Endothelial cell (in vitro differentiated cells): Measurements from ENCODE around the gene SPAG17. TPM values are rescaled to one million over a fixed set of nuclear protein-coding genes. Genes with fewer than 3 reads are reported as not detected.

Experiments used
- DNase-seq: peaks from one replicate; pipeline ENCODE4 v3.0.0; 2021; ENCODE audit warnings: low spot score
- H3K27ac Mint-ChIP-seq: one replicate; pipeline ENCODE4 v1.8.0; 2021; ENCODE audit warnings: mixed read lengths, inconsistent platforms; ENCODE audit not compliant: unreplicated experiment
- H3K27me3 Mint-ChIP-seq: one replicate; pipeline ENCODE4 v1.8.0; 2021; ENCODE audit warnings: mild to moderate bottlenecking, moderate library complexity, mixed read lengths, inconsistent platforms; ENCODE audit not compliant: unreplicated experiment
- H3K36me3 Mint-ChIP-seq: one replicate; pipeline ENCODE4 v1.8.0; 2021; ENCODE audit warnings: mild to moderate bottlenecking, low read depth, mixed read lengths, inconsistent platforms; ENCODE audit not compliant: unreplicated experiment
- H3K4me1 Mint-ChIP-seq: one replicate; pipeline ENCODE4 v1.8.0; 2021; ENCODE audit warnings: mild to moderate bottlenecking, mixed read lengths, inconsistent platforms; ENCODE audit not compliant: unreplicated experiment
- H3K4me3 Mint-ChIP-seq: one replicate; pipeline ENCODE4 v1.8.0; 2021; ENCODE audit warnings: mild to moderate bottlenecking, mixed read lengths, inconsistent platforms; ENCODE audit not compliant: unreplicated experiment
- H3K9me3 Mint-ChIP-seq: one replicate; pipeline ENCODE4 v1.8.0; 2021; ENCODE audit warnings: mixed read lengths, inconsistent platforms; ENCODE audit not compliant: unreplicated experiment
- CTCF ChIP-seq: fragments of 200-600 bp; sonication (generic); IDR thresholded peaks from one replicate; pipeline ENCODE4 v1.5.0; 2021; ENCODE audit warnings: antibody characterized with exemption; ENCODE audit not compliant: unreplicated experiment
- total RNA-seq: library from RNA; stranded (reverse); fragmentation: NEBNext Ultra II Directional; extraction: Animal tissue kit (Norgen Biotek cat#: 25700); gene quantifications from one replicate; pipeline ENCODE4 v1.2.1, GENCODE V29; 2021; ENCODE audit not compliant: unreplicated experiment

The SPAG17 gene
- total RNA-seq, 1 donor from 2014 or later = 9.5 TPM

GRCh38 chr1:118151312-118151937, 33.6 kb downstream of the SPAG17 start:
- H3K27me3 Mint-ChIP-seq = no peaks in the 10 kb centered on the region
- H3K27ac Mint-ChIP-seq = no peak overlapping the region
- peaks cover 6% of the 10 kb centered on the region for H3K4me1 Mint-ChIP-seq
- H3K9me3 Mint-ChIP-seq = no peaks in the 10 kb centered on the region
- TF ChIP-seq CTCF = peak; percentile 93
- no peaks in the 10 kb centered on the region for H3K36me3 Mint-ChIP-seq
- DNase-seq = peak; percentile 70
- no peak overlapping the region for H3K4me3 Mint-ChIP-seq

- Mint-ChIP-seq H3K4me3 (no peak overlapping the region), H3K9me3 (no peaks in the 10 kb centered on the region), H3K36me3 (no peaks in the 10 kb centered on the region), H3K4me1 (peaks cover 6% of the 10 kb centered on the region), H3K27me3 (no peaks in the 10 kb centered on the region), H3K27ac (no peak overlapping the region)
- DNase-seq = no peak
- no peak for TF ChIP-seq CTCF
Measured at GRCh38 chr1:118149799-118150198, 35.2 kb downstream of the SPAG17 start.

GRCh38 chr1:118148034-118148433, 37.0 kb downstream of the SPAG17 start:
- no peak for TF ChIP-seq CTCF
- H3K27me3 Mint-ChIP-seq = no peaks in the 10 kb centered on the region
- no peak for DNase-seq
- H3K36me3 Mint-ChIP-seq = no peaks in the 10 kb centered on the region
- no peak overlapping the region for H3K27ac Mint-ChIP-seq
- H3K4me1 Mint-ChIP-seq = no peaks in the 10 kb centered on the region
- H3K4me3 Mint-ChIP-seq = no peak overlapping the region
- H3K9me3 Mint-ChIP-seq = no peaks in the 10 kb centered on the region

GRCh38 chr1:118147522-118147921, 37.5 kb downstream of the SPAG17 start:
- no peak overlapping the region for H3K27ac Mint-ChIP-seq
- no peaks in the 10 kb centered on the region for H3K36me3 Mint-ChIP-seq
- TF ChIP-seq CTCF = no peak
- H3K27me3 Mint-ChIP-seq = no peaks in the 10 kb centered on the region
- H3K4me1 Mint-ChIP-seq = no peaks in the 10 kb centered on the region
- DNase-seq = no peak
- no peaks in the 10 kb centered on the region for H3K9me3 Mint-ChIP-seq
- H3K4me3 Mint-ChIP-seq = no peak overlapping the region

GRCh38 chr1:118145721-118146120, 39.3 kb downstream of the SPAG17 start:
- H3K4me1 Mint-ChIP-seq = no peaks in the 10 kb centered on the region
- H3K36me3 Mint-ChIP-seq = no peaks in the 10 kb centered on the region
- no peak overlapping the region for H3K27ac Mint-ChIP-seq
- no peak for DNase-seq
- TF ChIP-seq CTCF = no peak
- H3K27me3 Mint-ChIP-seq = no peaks in the 10 kb centered on the region
- H3K9me3 Mint-ChIP-seq = no peaks in the 10 kb centered on the region
- no peak overlapping the region for H3K4me3 Mint-ChIP-seq
